Measurements from ENCODE around the gene WDR81.
A peak's percentile ranks its signal among the peaks of the same experiment; 100 is the strongest.

Gene WDR81

DNA sequence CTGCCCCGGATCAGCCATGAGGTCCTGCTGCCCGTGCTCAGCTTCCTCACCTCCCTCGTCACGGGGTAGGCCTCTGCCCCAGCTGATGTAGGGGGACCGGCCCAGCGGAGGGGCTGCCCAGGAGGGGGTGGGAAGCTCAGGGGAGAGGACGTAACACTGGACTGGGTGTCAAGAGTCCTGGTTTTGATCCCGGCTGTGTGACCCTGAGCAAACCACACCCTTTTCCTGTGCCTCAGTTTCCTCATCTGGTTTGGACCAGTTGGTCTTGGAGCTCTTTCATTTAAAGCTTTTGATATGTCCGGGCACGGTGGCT is 6.6 kb downstream of the WDR81 start:
- H3K27me3 ChIP-seq (replicated peaks), result no peaks in the 10 kb centered on the region
- peaks cover 11% of the 10 kb centered on the region for H3K36me3 ChIP-seq (replicated peaks)
- H3K4me3 ChIP-seq (ENCODE audit: low read depth, low read length), result no peak overlapping the region
- no peak for DNase-seq
- in situ Hi-C loops (cut with HindIII; ENCODE audit: low pct_ligation_motif_present, low sequenced_read_pairs), result no loop called here
- TF ChIP-seq, protein P1, sequence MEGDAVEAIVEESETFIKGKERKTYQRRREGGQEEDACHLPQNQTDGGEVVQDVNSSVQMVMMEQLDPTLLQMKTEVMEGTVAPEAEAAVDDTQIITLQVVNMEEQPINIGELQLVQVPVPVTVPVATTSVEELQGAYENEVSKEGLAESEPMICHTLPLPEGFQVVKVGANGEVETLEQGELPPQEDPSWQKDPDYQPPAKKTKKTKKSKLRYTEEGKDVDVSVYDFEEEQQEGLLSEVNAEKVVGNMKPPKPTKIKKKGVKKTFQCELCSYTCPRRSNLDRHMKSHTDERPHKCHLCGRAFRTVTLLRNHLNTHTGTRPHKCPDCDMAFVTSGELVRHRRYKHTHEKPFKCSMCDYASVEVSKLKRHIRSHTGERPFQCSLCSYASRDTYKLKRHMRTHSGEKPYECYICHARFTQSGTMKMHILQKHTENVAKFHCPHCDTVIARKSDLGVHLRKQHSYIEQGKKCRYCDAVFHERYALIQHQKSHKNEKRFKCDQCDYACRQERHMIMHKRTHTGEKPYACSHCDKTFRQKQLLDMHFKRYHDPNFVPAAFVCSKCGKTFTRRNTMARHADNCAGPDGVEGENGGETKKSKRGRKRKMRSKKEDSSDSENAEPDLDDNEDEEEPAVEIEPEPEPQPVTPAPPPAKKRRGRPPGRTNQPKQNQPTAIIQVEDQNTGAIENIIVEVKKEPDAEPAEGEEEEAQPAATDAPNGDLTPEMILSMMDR (IDR thresholded peaks at IDR 0.05; ENCODE audit: low read depth, low read length, missing control alignments), result no peak
- peak overlapping the region; percentile 65 for H3K27ac ChIP-seq

DNA sequence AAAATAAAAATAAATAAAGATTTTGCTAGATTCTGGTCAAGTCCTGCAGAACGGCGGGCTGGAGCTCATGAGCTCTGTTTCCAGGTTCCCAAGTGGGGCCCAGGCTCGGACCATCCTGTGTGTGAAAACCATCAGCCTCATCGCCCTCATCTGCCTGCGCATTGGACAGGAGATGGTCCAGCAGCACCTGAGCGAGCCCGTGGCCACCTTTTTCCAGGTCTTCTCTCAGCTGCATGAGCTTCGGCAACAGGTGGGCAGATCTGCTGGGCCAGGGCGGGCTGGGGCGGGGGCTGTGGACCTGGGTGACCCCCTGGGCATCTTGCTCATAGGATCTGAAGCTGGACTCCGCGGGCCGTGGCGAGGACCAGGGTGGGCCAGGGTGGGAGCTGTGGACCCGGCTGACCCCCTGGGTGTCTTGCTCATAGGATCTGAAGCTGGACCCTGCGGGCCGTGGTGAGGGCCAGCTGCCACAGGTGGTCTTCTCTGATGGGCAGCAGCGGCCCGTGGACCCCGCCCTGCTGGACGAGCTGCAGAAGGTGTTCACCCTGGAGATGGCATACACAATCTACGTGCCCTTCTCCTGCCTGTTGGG is 7.8 kb downstream of the WDR81 start:
- DNase-seq, result no peak
- in situ Hi-C loops (cut with HindIII; ENCODE audit: low pct_ligation_motif_present, low sequenced_read_pairs), result no loop called here
- Histone ChIP-seq H3K4me3 (ENCODE audit: low read depth, low read length) (no peak overlapping the region), H3K36me3 (replicated peaks) (peaks cover 12% of the 10 kb centered on the region), H3K27me3 (replicated peaks) (no peaks in the 10 kb centered on the region), H3K27ac (no peak overlapping the region)
- TF ChIP-seq, protein P1 (IDR thresholded peaks at IDR 0.05; ENCODE audit: low read depth, low read length, missing control alignments), result no peak

DNA sequence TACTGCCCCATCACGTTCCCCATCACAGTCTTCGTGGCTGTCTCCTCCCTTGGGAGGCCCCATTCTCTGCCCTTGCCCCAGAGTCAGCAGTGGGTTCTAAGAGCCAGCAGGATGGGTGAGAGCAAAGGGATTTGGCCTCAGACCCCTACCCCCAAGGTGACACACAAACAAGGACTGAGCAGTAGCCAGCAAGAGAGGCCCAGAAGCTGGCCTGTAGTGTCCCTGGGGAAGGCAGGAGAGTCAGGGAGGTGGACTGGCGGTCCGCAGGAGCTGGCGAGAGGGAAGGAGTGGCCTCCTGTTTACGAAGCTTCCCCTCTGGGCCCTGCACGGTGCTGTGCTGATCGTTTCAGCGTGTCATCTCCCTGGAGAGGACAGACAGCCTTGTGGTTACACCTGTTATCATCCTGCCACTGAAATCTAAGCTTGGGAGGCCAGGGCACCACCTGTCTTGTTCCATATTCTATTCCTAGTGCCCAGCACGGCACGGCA is 8.4 kb downstream of the WDR81 start:
- H3K27me3 ChIP-seq (replicated peaks), result no peaks in the 10 kb centered on the region
- DNase-seq, result no peak
- TF ChIP-seq, protein P1 (IDR thresholded peaks at IDR 0.05; ENCODE audit: low read depth, low read length, missing control alignments), result no peak
- in situ Hi-C loops (cut with HindIII; ENCODE audit: low pct_ligation_motif_present, low sequenced_read_pairs), result no loop called here
- no peak overlapping the region for H3K4me3 ChIP-seq (ENCODE audit: low read depth, low read length)
- H3K36me3 ChIP-seq (replicated peaks), result peaks cover 13% of the 10 kb centered on the region
- no peak overlapping the region for H3K27ac ChIP-seq

DNA sequence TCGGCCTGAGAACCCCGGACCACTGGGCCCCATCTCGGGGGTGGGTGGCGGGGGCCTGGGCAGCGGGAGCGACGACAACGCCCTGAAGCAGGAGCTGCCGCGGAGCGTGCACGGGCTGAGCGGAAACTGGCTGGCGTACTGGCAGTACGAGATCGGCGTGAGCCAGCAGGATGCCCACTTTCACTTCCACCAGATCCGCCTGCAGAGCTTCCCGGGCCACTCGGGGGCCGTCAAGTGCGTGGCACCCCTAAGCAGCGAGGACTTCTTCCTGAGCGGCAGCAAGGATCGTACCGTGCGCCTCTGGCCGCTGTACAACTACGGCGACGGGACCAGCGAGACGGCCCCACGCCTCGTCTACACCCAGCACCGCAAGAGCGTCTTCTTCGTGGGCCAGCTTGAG is 9.3 kb downstream of the WDR81 start:
- no peak overlapping the region for H3K27ac ChIP-seq
- H3K27me3 ChIP-seq (replicated peaks), result no peaks in the 10 kb centered on the region
- in situ Hi-C loops (cut with HindIII; ENCODE audit: low pct_ligation_motif_present, low sequenced_read_pairs), result no loop called here
- TF ChIP-seq, protein P1 (IDR thresholded peaks at IDR 0.05; ENCODE audit: low read depth, low read length, missing control alignments), result no peak
- DNase-seq, result no peak
- H3K36me3 ChIP-seq (replicated peaks), result peaks cover 13% of the 10 kb centered on the region
- no peak overlapping the region for H3K4me3 ChIP-seq (ENCODE audit: low read depth, low read length)

DNA sequence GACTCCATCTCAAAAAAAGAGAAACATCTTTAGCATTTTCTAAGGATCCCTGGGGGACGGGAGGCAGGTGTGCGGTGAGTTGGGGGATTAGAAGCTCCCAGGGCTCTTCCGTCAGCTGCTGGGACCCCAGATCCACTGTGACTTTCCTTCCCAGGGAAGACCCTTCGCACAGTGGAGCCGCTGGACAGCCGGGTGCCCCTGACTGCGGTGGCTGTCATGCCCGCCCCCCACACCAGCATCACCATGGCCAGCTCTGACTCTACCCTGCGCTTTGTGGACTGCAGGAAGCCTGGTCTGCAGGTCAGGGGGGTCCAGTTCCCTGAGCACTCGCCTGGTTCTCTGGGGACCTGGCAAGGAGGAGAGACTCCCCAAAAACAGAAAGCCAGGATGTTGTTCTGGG is 10.9 kb downstream of the WDR81 start:
- in situ Hi-C loops (cut with HindIII; ENCODE audit: low pct_ligation_motif_present, low sequenced_read_pairs), result no loop called here
- Histone ChIP-seq H3K27me3 (replicated peaks) (no peaks in the 10 kb centered on the region), H3K36me3 (replicated peaks) (peaks cover 11% of the 10 kb centered on the region), H3K4me3 (ENCODE audit: low read depth, low read length) (no peak overlapping the region), H3K27ac (no peak overlapping the region)
- DNase-seq, result no peak
- TF ChIP-seq, protein P1 (IDR thresholded peaks at IDR 0.05; ENCODE audit: low read depth, low read length, missing control alignments), result no peak

DNA sequence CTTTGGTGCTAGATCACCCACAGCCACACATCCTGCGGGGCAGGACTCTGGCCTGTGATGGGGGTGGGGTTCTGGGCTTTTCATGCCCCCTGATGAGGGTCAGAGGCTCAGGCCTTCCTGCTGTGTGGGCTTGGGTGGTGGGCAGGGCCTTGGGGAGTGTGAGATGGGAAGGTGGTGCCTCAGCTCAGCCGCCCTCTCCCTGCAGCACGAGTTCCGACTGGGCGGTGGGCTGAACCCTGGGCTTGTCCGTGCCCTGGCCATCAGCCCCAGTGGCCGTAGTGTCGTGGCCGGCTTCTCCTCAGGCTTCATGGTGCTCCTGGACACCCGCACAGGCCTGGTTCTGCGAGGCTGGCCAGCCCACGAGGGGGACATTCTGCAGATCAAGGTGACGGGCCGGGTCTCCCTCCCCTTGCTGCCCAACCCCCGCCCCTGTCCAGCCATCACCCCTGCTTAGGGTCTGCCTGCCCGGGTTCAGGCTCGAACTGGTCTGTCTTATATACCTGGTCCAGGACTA is 11.4 kb downstream of the WDR81 start:
- Histone ChIP-seq H3K27me3 (replicated peaks) (no peaks in the 10 kb centered on the region), H3K27ac (no peak overlapping the region), H3K4me3 (ENCODE audit: low read depth, low read length) (no peak overlapping the region), H3K36me3 (replicated peaks) (peaks cover 11% of the 10 kb centered on the region)
- TF ChIP-seq, protein P1 (IDR thresholded peaks at IDR 0.05; ENCODE audit: low read depth, low read length, missing control alignments), result no peak
- in situ Hi-C loops (cut with HindIII; ENCODE audit: low pct_ligation_motif_present, low sequenced_read_pairs), result no loop called here
- DNase-seq, result no peak
